Measurements from ENCODE around the gene CYB5R3. TPM values are rescaled to one million over a fixed set of nuclear protein-coding genes. Genes with fewer than 3 reads are reported as not detected.
A peak's percentile ranks its signal among the peaks of the same experiment; 100 is the strongest.
"Not testable (repeated sequence)": the region's sequence is repeated elsewhere in the genome, so short reads cannot be mapped to it uniquely, and the experiment has no call there.

Gene CYB5R3
- total RNA-seq, 1 experiment from 2014 or later: 130 TPM

GRCh38 chr22:42619261-42620063 lies 29.7 kb downstream of the CYB5R3 start:
- H3K27me3 ChIP-seq (replicated peaks; ENCODE audit: control insufficient read depth, insufficient read depth, low read length): no peaks in the 10 kb centered on the region
- ChIA-PET POLR2A (no interaction called here), CTCF (interaction anchor here (0.6 kb wide), 1 partner anchor 19 kb away, joined by 4 read pairs; no protein-coding TSS in a partner anchor)
- intact Hi-C loops (cut with micrococcal nuclease; ENCODE audit: unreplicated experiment): loop anchor here (10.0 kb wide), 2 partner anchors 65 to 545 kb away; partner anchors contain the start of genes NAGA, PHETA2 and SMDT1
- Mint-ChIP-seq H3K36me3 (ENCODE audit: insufficient read depth, unreplicated experiment) (peaks cover 49% of the 10 kb centered on the region), H3K27me3 (ENCODE audit: insufficient read depth, unreplicated experiment) (no peaks in the 10 kb centered on the region), H3K4me1 (ENCODE audit: low read depth, unreplicated experiment) (no peaks in the 10 kb centered on the region), H3K27ac (ENCODE audit: unreplicated experiment) (no peak overlapping the region), H3K9me3 (ENCODE audit: unreplicated experiment) (no peaks in the 10 kb centered on the region), H3K4me3 (ENCODE audit: unreplicated experiment) (no peak overlapping the region)
- peaks cover 7% of the 10 kb centered on the region for H3K36me3 ChIP-seq (ENCODE audit: control insufficient read depth, insufficient read depth, low read length)
- no peaks in the 10 kb centered on the region for H3K4me1 ChIP-seq
- no peaks in the 10 kb centered on the region for H3K9me3 ChIP-seq
- TF ChIP-seq, protein P1, sequence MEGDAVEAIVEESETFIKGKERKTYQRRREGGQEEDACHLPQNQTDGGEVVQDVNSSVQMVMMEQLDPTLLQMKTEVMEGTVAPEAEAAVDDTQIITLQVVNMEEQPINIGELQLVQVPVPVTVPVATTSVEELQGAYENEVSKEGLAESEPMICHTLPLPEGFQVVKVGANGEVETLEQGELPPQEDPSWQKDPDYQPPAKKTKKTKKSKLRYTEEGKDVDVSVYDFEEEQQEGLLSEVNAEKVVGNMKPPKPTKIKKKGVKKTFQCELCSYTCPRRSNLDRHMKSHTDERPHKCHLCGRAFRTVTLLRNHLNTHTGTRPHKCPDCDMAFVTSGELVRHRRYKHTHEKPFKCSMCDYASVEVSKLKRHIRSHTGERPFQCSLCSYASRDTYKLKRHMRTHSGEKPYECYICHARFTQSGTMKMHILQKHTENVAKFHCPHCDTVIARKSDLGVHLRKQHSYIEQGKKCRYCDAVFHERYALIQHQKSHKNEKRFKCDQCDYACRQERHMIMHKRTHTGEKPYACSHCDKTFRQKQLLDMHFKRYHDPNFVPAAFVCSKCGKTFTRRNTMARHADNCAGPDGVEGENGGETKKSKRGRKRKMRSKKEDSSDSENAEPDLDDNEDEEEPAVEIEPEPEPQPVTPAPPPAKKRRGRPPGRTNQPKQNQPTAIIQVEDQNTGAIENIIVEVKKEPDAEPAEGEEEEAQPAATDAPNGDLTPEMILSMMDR (IDR thresholded peaks at IDR 0.05; ENCODE audit: insufficient read depth in 1 of 2, low read depth in 1 of 2, low read length in 1 of 2, severe bottlenecking in 1 of 2, unreplicated experiment in 1 of 2): no peak
- DNase-seq: no peak
- BruUV-seq (replicated peaks): TSS peak; percentile 31
- no peak overlapping the region for H3K4me3 ChIP-seq (ENCODE audit: low read depth, low read length)

- no peaks in the 10 kb centered on the region for H3K27me3 Mint-ChIP-seq (ENCODE audit: insufficient read depth, unreplicated experiment)
- no peak overlapping the region for H3K27ac Mint-ChIP-seq (ENCODE audit: unreplicated experiment)
- H3K36me3 Mint-ChIP-seq (ENCODE audit: insufficient read depth, unreplicated experiment): peaks cover 56% of the 10 kb centered on the region
- Histone ChIP-seq H3K4me1 (peaks cover 5% of the 10 kb centered on the region; the same call in 1 of the 2 replicates), H3K4me3 (ENCODE audit: low read depth, low read length) (no peak overlapping the region), H3K27me3 (replicated peaks; ENCODE audit: control insufficient read depth, insufficient read depth, low read length) (no peaks in the 10 kb centered on the region), H3K9me3 (no peaks in the 10 kb centered on the region), H3K36me3 (ENCODE audit: control insufficient read depth, insufficient read depth, low read length) (peaks cover 5% of the 10 kb centered on the region)
- peaks cover 8% of the 10 kb centered on the region for H3K4me1 Mint-ChIP-seq (ENCODE audit: low read depth, unreplicated experiment)
- H3K4me3 Mint-ChIP-seq (ENCODE audit: unreplicated experiment): no peak overlapping the region
- no TSS peak for BruUV-seq (replicated peaks)
- intact Hi-C loops (cut with micrococcal nuclease; ENCODE audit: unreplicated experiment): loop anchor here (10.0 kb wide), 1 partner anchor 543 kb away; the partner anchor contains the start of genes NAGA, PHETA2 and SMDT1
- ChIA-PET POLR2A (no interaction called here), CTCF (no interaction called here)
- TF ChIP-seq, protein P1 (IDR thresholded peaks at IDR 0.05; ENCODE audit: insufficient read depth in 1 of 2, low read depth in 1 of 2, low read length in 1 of 2, severe bottlenecking in 1 of 2, unreplicated experiment in 1 of 2): no peak
- no peaks in the 10 kb centered on the region for H3K9me3 Mint-ChIP-seq (ENCODE audit: unreplicated experiment)
- no peak for DNase-seq
These were observed 31.8 kb downstream of the CYB5R3 start for GRCh38 chr22:42617155-42617983.

DNA sequence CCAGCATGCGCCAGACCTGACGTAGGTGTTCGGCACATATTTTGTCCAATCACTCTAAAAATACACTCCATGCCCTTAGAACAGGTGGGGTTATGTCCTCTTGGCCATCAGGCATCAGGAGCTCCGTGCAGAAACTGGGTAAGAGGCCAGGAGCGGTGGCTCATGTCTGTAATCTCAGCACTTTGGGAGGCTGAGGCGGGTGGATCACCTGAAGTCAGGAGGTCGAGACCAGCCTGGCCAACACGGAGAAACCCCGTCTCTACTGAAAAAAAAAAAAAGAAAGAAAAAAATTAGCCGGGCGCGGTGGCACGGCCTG lies 33.4 kb downstream of the CYB5R3 start:
- CTCF ChIA-PET; DNase-seq; H3K4me1 ChIP-seq; H3K36me3 ChIP-seq (ENCODE audit: control insufficient read depth, insufficient read depth, low read length); H3K27me3 ChIP-seq (replicated peaks; ENCODE audit: control insufficient read depth, insufficient read depth, low read length); BruUV-seq (replicated peaks); H3K9me3 ChIP-seq; H3K27me3 Mint-ChIP-seq (ENCODE audit: insufficient read depth, unreplicated experiment); H3K4me1 Mint-ChIP-seq (ENCODE audit: low read depth, unreplicated experiment); H3K9me3 Mint-ChIP-seq (ENCODE audit: unreplicated experiment): not testable (repeated sequence)
- H3K36me3 Mint-ChIP-seq (ENCODE audit: insufficient read depth, unreplicated experiment): peaks cover 56% of the 10 kb centered on the region
- H3K27ac Mint-ChIP-seq (ENCODE audit: unreplicated experiment): peak overlapping the region; percentile 100
- intact Hi-C loops (cut with micrococcal nuclease; ENCODE audit: unreplicated experiment): loop anchor here (10.0 kb wide), 1 partner anchor 541 kb away; the partner anchor contains the start of genes NAGA, PHETA2 and SMDT1
- H3K4me3 ChIP-seq (ENCODE audit: low read depth, low read length): peak overlapping the region; percentile 18
- H3K4me3 Mint-ChIP-seq (ENCODE audit: unreplicated experiment): peak overlapping the region; percentile 85
- POLR2A ChIA-PET: interaction anchor here (0.5 to 1.1 kb wide), 2 partner anchors 33 to 808 kb away, joined by 3 read pairs; partner anchors contain the start of gene CYB5R3
